HEK293T (cell line): ENCODE data around the gene TMEM143.

Source experiments
- ELF4 ChIP-seq: fragments of 450-650 bp; IDR thresholded peaks from 2 replicates; pipeline ENCODE4 v1.6.1; 2017; ENCODE audit warnings: antibody characterized with exemption
- FOXA1 ChIP-seq: fragments of 450-650 bp; IDR thresholded peaks from 2 replicates; pipeline ENCODE4 v1.6.1; 2016; ENCODE audit warnings: mild to moderate bottlenecking
- TARDBP ChIP-seq: fragments of 450-650 bp; IDR thresholded peaks from 2 replicates; pipeline ENCODE4 v1.6.1; 2016

DNA sequence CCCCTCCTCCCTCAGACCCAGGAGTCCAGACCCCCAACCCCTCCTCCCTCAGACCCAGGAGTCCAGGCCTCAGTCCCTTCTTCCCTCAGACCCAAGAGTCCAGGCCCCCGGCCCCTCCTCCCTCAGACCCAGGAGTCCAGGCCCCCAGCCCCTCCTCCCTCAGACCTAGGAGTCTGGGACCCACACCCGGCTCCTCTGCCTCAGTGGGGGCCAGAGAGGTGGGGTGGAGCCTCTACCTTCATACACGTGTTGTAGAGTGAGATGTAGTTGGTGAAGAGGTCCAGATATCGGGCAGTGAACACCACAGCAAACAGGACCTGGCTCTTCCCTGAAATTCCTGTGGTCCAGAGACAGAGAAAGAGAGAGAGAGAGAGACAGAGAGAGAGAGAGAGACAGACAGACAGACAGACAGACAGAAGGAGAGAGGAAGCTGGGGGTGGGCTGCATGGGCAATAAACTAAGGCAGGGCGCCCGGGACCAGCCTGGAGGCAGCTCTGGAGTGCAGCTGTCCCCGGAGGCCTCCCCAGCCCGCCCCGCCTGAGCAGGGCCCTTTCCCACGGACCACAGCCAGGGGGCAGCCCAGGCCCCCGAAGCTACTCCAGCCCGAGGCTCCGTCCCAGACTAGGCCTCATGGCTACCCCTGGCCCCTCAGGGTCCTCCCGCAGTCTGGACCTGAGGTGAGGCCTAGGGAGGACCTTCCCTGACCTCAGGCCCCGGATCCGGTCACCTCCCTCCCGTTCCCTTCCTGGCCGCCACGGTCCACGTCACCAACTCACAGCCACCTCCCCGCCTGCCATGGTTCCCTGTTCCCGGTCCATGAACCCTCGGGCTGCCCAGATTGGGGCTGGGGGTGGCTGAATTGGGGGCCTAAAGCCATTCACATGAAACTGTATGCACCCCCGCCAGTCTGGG is 26.7 kb upstream of the TMEM143 start:
- TF ChIP-seq ELF4 (no peak), TARDBP (no peak), FOXA1 (no peak)
